Left lung (tissue), 10 donors: ENCODE results near the gene CNTNAP4. TPM values are rescaled to one million over a fixed set of nuclear protein-coding genes. Genes with fewer than 3 reads are reported as not detected.

Experiments
- ATAC-seq: fragments of 200-7000 bp; cut with Tn5 transposase; one replicate; pipeline ENCODE4 v1.9.1; 2020; ENCODE audit warnings: moderate library complexity
- DNase-seq, 4 donors: peaks; one replicate each; pipeline ENCODE4 v3.0.0-alpha.2; 2013 to 2020
- H3K27ac ChIP-seq, 2 donors: fragments of 200-600 bp; sonication (generic) in 1 of 2; one replicate each; pipeline versions ENCODE4 v1.5.0 to v1.8.0; 2020 to 2021
- H3K27me3 ChIP-seq, 2 donors: fragments of 200-600 bp; sonication (generic) in 1 of 2; one replicate each; pipeline versions ENCODE4 v1.5.0 to v1.8.0; 2020 to 2021
- H3K36me3 ChIP-seq, 2 donors: fragments of 200-600 bp; sonication (generic) in 1 of 2; one replicate each; pipeline versions ENCODE4 v1.5.0 to v1.8.0; 2020 to 2021
- H3K4me1 ChIP-seq, 2 donors: fragments of 200-600 bp; one replicate each; pipeline ENCODE4 v1.8.0; 2021
- H3K4me3 ChIP-seq, 2 donors: fragments of 200-600 bp; sonication (generic) in 1 of 2; one replicate each; pipeline versions ENCODE4 v1.5.0 to v1.8.0; 2020 to 2021; ENCODE audit warnings: mild to moderate bottlenecking in 1 of 2
- H3K9me3 ChIP-seq, 2 donors: fragments of 200-600 bp; sonication (generic) in 1 of 2; one replicate each; pipeline versions ENCODE4 v1.5.0 to v1.8.0; 2020 to 2021
- intact Hi-C, 2 donors: fragments of 100-400 bp; cut with DNase I; formaldehyde crosslinking; loops; one replicate each; pipeline versions ENCODE4 v1.11.2 to v1.14.2; 2022
- polyA plus RNA-seq, 6 donors: library from polyadenylated mRNA; unstranded; fragments of 120-200 nt; gene quantifications; one replicate each; pipeline ENCODE4 v1.2.1, GENCODE V29; 2013; ENCODE audit not compliant: insufficient read length in 6 of 6
- total RNA-seq, 2 donors: library from RNA; stranded (reverse); fragmentation: NEBNext Ultra II Directional; extraction: Animal tissue kit (Norgen Biotek cat#: 25700); gene quantifications; one replicate each; pipeline ENCODE4 v1.2.1, GENCODE V29; 2021
- TF ChIP-seq, protein P1 (sequence below), 2 donors: fragments of 200-600 bp; sonication (generic) in 1 of 2; IDR thresholded peaks; one replicate each; pipeline versions ENCODE4 v1.5.0 to v1.8.0; 2021; ENCODE audit warnings: antibody characterized with exemption in 2 of 2
- donor health status: DM: no; HTN: yes; CAD: no.
- donor health status: DM: no; HTN: no; CAD: no.

Gene CNTNAP4
- total and polyA plus RNA-seq, 8 donors = 0.11 to 0.76 (median 0.37) TPM; not detected in 2

DNA sequence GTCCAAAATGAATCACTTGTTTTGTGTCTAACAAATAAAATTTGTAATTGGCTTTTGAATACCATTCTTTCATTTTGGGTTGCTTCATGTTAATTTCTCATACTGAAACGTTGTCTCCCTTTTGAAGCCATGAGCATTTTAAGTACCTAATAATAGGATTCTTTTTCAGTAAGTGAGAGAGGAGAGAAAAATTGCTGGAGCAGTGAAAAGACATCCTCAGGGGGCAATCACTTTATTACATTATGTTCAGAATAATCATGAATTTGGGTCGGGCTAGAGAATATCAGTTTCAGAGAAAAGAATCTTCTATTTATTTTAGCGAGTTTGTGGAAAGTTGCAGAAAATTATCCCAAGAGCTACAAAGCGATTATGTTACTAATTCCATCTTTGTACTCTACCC lies 96.8 kb downstream of the CNTNAP4 start:
- DNase-seq = no peak
- ATAC-seq = no peak
- Histone ChIP-seq H3K9me3 (no peaks in the 10 kb centered on the region), H3K4me3 (no peak overlapping the region), H3K4me1 (no peaks in the 10 kb centered on the region), H3K27ac (no peak overlapping the region), H3K36me3 (no peaks in the 10 kb centered on the region), H3K27me3 (no peaks in the 10 kb centered on the region)
- TF ChIP-seq, protein P1, sequence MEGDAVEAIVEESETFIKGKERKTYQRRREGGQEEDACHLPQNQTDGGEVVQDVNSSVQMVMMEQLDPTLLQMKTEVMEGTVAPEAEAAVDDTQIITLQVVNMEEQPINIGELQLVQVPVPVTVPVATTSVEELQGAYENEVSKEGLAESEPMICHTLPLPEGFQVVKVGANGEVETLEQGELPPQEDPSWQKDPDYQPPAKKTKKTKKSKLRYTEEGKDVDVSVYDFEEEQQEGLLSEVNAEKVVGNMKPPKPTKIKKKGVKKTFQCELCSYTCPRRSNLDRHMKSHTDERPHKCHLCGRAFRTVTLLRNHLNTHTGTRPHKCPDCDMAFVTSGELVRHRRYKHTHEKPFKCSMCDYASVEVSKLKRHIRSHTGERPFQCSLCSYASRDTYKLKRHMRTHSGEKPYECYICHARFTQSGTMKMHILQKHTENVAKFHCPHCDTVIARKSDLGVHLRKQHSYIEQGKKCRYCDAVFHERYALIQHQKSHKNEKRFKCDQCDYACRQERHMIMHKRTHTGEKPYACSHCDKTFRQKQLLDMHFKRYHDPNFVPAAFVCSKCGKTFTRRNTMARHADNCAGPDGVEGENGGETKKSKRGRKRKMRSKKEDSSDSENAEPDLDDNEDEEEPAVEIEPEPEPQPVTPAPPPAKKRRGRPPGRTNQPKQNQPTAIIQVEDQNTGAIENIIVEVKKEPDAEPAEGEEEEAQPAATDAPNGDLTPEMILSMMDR (IDR thresholded peaks at IDR 0.05) = no peak
- intact Hi-C loops = no loop called here

DNA sequence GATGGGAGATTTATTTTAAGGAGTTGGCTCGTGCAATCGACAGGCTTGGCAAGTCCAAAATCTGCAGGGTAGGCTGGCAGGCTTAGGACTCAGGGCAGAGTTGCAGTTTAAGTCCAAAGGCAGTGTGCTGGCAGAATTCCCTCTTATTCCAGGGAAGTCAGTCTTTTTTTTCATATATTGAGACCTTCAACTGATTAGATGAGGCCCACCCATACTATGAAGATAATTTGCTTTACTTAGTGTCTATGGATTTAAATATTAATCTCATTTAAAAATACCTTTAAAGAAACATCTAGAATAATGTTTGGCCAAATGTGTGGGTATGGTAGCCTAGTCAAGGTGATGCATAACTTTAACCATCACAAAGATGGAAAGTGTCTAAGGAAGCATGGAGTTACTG lies 99.8 kb downstream of the CNTNAP4 start:
- intact Hi-C loops = no loop called here
- no peak overlapping the region for H3K27ac ChIP-seq
- H3K4me1 ChIP-seq = no peaks in the 10 kb centered on the region
- H3K36me3 ChIP-seq = no peaks in the 10 kb centered on the region
- TF ChIP-seq, protein P1 (IDR thresholded peaks at IDR 0.05) = no peak
- no peak for DNase-seq
- no peaks in the 10 kb centered on the region for H3K27me3 ChIP-seq
- H3K9me3 ChIP-seq = no peaks in the 10 kb centered on the region
- no peak overlapping the region for H3K4me3 ChIP-seq
- ATAC-seq = no peak

DNA sequence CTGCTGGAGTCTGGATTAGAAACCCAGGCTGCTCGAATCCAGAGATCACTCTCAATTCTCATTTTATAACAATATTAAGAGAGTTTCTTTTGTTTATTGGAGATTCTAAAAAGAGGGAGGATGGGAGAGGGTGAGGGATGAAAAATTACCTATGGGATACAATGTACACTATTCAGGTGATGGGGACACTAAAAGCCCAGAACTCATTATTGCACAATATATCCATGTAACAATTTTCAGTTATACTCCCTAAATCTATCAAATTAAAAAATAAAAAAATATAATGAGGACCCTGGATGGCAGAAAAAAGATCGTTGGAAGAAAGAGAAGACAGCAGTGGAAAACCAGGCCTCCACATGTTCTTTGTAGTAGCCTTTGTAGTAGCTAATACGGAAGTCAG lies 100.8 kb downstream of the CNTNAP4 start:
- Histone ChIP-seq H3K36me3 (no peaks in the 10 kb centered on the region), H3K27me3 (no peaks in the 10 kb centered on the region), H3K4me1 (no peaks in the 10 kb centered on the region), H3K9me3 (no peaks in the 10 kb centered on the region), H3K27ac (no peak overlapping the region), H3K4me3 (no peak overlapping the region)
- intact Hi-C loops = no loop called here
- no peak for ATAC-seq
- no peak for DNase-seq
- TF ChIP-seq, protein P1 (IDR thresholded peaks at IDR 0.05) = no peak

DNA sequence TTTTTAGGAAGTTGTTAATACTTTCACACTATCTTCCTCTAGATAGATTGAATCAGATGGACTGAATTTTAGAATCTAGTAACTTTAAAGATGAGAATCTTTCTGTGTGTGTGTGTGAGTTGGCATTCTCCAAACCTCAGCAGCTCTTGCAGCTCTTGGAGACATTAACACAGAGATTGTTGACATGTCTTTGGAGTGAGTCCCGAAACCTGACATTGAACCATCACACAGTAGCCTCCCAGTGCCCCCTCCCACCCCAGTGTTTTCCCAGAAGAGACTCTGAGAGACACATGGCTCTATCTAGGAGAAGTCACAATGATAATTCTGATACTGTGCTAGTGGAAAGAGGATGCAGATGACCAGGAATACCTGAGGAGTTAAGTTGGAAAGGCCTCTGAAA lies 103.9 kb downstream of the CNTNAP4 start:
- no peak overlapping the region for H3K27ac ChIP-seq
- TF ChIP-seq, protein P1 (IDR thresholded peaks at IDR 0.05) = no peak
- H3K4me1 ChIP-seq = no peaks in the 10 kb centered on the region
- intact Hi-C loops = no loop called here
- no peaks in the 10 kb centered on the region for H3K36me3 ChIP-seq
- no peaks in the 10 kb centered on the region for H3K9me3 ChIP-seq
- H3K4me3 ChIP-seq = no peak overlapping the region
- ATAC-seq = no peak
- DNase-seq = no peak
- H3K27me3 ChIP-seq = no peaks in the 10 kb centered on the region

DNA sequence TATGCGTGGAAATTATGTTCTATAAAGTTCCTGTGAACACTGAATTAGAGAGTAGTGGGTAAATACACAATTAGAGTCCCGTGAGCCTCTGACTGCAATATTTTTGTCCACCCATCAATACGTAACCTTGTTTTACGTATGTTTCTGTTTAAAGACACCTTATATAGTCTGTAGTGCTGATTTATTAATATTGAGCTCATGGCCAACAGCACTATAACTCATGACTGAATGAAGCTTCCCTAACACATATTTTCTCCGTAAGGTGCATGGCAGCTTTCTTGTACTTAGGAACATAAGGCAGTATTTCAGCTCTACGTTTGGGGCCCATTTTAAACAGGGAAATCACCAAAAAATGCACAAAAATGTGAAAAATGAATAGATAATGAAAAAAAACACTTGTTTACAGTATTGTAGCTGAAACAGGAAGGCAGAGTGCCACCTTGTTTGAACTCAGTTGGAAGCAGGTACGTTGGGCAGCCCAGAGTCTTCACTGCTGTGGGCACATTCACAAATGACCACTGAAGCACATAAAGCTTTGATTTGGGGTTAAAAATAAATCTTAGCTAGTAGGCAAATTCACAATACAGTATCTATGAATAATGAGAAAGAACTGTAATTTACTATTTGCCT lies 108.5 kb downstream of the CNTNAP4 start:
- no peak overlapping the region for H3K27ac ChIP-seq
- H3K9me3 ChIP-seq = no peaks in the 10 kb centered on the region
- H3K4me1 ChIP-seq = no peaks in the 10 kb centered on the region
- ATAC-seq = no peak
- TF ChIP-seq, protein P1 (IDR thresholded peaks at IDR 0.05) = no peak
- H3K4me3 ChIP-seq = no peak overlapping the region
- H3K27me3 ChIP-seq = no peaks in the 10 kb centered on the region
- no peaks in the 10 kb centered on the region for H3K36me3 ChIP-seq
- DNase-seq = no peak
- intact Hi-C loops = no loop called here
